ENCODE data around the gene CDHR2. TPM values are rescaled to one million over a fixed set of nuclear protein-coding genes. Genes with fewer than 3 reads are reported as not detected.

CDHR2 gene
- total and polyA plus RNA-seq, 2 donors from 2014 or later, result 4.2 to 8.0 TPM

- intact Hi-C loops (cut with DNase I), result no loop called here
- Histone ChIP-seq H3K27ac (ENCODE audit: low read depth in 2 of 2, low read length in 2 of 2) (no peak overlapping the region), H3K4me3 (ENCODE audit: low read length in 3 of 3) (no peak overlapping the region), H3K27me3 (ENCODE audit: control insufficient read depth, insufficient read depth, low read length) (no peaks in the 10 kb centered on the region), H3K9ac (ENCODE audit: low read length in 3 of 3) (no peak overlapping the region), H3K9me3 (ENCODE audit: control insufficient read depth in 2 of 3, insufficient read depth in 1 of 3, low read length in 3 of 3) (no peaks in the 10 kb centered on the region), H3K36me3 (ENCODE audit: control insufficient read depth in 2 of 3, insufficient read depth in 3 of 3, low read length in 3 of 3) (no peaks in the 10 kb centered on the region), H3K4me1 (ENCODE audit: control insufficient read depth in 2 of 3, insufficient read depth in 2 of 3, low read depth in 1 of 3, low read length in 3 of 3) (peaks cover 0 to 4% (median 3%) of the 10 kb centered on the region in 3 donors)
- no peak for TF ChIP-seq CTCF (IDR thresholded peaks at IDR 0.05; ENCODE audit: borderline replicate concordance, extremely low read depth, insufficient read depth)
- DNase-seq (no peak), FAIRE-seq (no peak)
Measured at GRCh38 chr5:176642675-176643490, 93.7 kb downstream of the CDHR2 start.

GRCh38 chr5:176643491-176644219 lies 94.5 kb downstream of the CDHR2 start:
- DNase-seq (no peak), FAIRE-seq (no peak)
- intact Hi-C loops (cut with DNase I), result no loop called here
- H3K9me3 ChIP-seq (ENCODE audit: control insufficient read depth in 2 of 3, insufficient read depth in 1 of 3, low read length in 3 of 3), result no peaks in the 10 kb centered on the region
- H3K27me3 ChIP-seq (ENCODE audit: control insufficient read depth, insufficient read depth, low read length), result no peaks in the 10 kb centered on the region
- no peak overlapping the region for H3K9ac ChIP-seq (ENCODE audit: low read length in 3 of 3)
- TF ChIP-seq CTCF (IDR thresholded peaks at IDR 0.05; ENCODE audit: borderline replicate concordance, extremely low read depth, insufficient read depth), result no peak
- H3K36me3 ChIP-seq (ENCODE audit: control insufficient read depth in 2 of 3, insufficient read depth in 3 of 3, low read length in 3 of 3), result no peaks in the 10 kb centered on the region
- peaks cover 0 to 11% (median 7%) of the 10 kb centered on the region in 3 donors for H3K4me1 ChIP-seq (ENCODE audit: control insufficient read depth in 2 of 3, insufficient read depth in 2 of 3, low read depth in 1 of 3, low read length in 3 of 3)
- no peak overlapping the region for H3K4me3 ChIP-seq (ENCODE audit: low read length in 3 of 3)
- no peak overlapping the region for H3K27ac ChIP-seq (ENCODE audit: low read depth in 2 of 2, low read length in 2 of 2)

DNA sequence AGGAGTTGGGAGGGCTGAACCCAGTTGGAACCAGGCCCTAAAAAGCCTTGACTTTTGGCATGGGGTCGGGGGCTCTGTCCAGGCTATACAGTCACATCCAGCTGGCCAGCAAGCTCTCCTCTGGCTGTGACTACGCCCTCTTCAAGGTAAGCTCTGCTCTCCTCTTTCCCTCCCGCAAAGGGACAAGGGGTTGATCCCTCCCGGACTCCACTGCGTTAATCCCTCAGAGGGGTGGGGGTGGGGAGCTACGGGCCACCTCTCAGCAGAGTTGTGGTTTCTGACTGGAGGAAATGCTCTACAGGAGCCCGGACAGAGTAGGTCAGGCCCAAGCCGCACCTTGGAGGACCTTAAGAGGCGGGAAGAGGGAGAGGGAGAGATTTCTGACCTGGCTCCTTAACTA lies 95.2 kb downstream of the CDHR2 start:
- Histone ChIP-seq H3K9me3 (ENCODE audit: control insufficient read depth in 2 of 3, insufficient read depth in 1 of 3, low read length in 3 of 3) (no peaks in the 10 kb centered on the region), H3K27me3 (ENCODE audit: control insufficient read depth, insufficient read depth, low read length) (no peaks in the 10 kb centered on the region), H3K27ac (ENCODE audit: low read depth in 2 of 2, low read length in 2 of 2) (no peak overlapping the region), H3K9ac (ENCODE audit: low read length in 3 of 3) (no peak overlapping the region), H3K36me3 (ENCODE audit: control insufficient read depth in 2 of 3, insufficient read depth in 3 of 3, low read length in 3 of 3) (no peaks in the 10 kb centered on the region), H3K4me3 (ENCODE audit: low read length in 3 of 3) (no peak overlapping the region), H3K4me1 (ENCODE audit: control insufficient read depth in 2 of 3, insufficient read depth in 2 of 3, low read depth in 1 of 3, low read length in 3 of 3) (peaks cover 0 to 11% (median 7%) of the 10 kb centered on the region in 3 donors)
- FAIRE-seq (no peak), DNase-seq (no peak)
- intact Hi-C loops (cut with DNase I), result no loop called here
- no peak for TF ChIP-seq CTCF (IDR thresholded peaks at IDR 0.05; ENCODE audit: borderline replicate concordance, extremely low read depth, insufficient read depth)
